Hematopoietic multipotent progenitor cell treated with erythropoietin and hydrocortisone succinate and interleukin-3 and kit ligand, for 8 days (in vitro differentiated cells): ENCODE measurements around the gene THSD4.
"Not testable (repeated sequence)": the region's sequence is repeated elsewhere in the genome, so short reads cannot be mapped to it uniquely, and the experiment has no call there.

Experiments used
- DNase-seq: peaks from one replicate; pipeline ENCODE4 v3.0.0-alpha.2; 2015

Gene THSD4

DNA sequence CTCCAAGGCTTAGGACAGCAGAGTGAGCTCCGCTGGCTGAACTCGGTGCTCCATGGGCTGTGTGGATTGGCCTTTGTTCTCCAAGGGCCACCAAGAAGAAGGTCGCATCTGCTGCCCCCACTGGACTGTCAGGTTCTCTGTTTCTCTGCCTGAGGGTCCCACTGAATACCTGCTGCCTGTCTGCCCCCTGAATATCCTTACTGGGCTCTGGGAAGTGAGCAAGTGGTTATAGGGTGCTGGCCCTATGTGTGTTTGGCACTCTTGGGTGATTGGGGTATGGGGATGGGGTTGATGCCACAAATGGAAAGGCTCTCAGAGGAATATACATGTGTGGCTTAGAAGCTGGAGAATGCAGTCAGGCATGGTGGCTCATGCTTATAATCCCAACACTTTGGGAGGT, 82.3 kb downstream of the THSD4 start:
- no peak for DNase-seq

DNA sequence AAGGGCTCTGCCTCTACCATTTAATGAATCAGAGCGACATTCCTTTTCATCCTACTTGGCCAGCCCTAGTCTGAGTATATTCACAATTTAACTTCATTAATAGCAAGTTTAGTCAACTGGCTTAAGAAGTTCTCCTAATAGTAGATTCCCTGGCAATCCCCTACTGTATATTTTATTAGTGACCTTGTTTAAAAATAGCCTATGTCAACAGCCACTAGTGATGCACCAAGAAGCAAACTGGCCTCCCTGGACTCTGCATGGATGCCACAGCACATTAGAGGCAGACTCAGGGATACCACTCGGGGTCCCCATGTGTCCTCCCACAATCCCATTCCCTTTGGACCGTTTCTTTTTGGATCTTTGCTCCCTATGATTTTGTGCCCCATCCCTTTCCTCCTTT, 83.6 kb downstream of the THSD4 start:
- DNase-seq: no peak

- no peak for DNase-seq
Measured at GRCh38 chr15:71199384-71200351, 84.4 kb downstream of the THSD4 start.

GRCh38 chr15:71201477-71201876, 86.2 kb downstream of the THSD4 start:
- DNase-seq: no peak

GRCh38 chr15:71202712-71203111, 87.4 kb downstream of the THSD4 start:
- DNase-seq: no peak

DNA sequence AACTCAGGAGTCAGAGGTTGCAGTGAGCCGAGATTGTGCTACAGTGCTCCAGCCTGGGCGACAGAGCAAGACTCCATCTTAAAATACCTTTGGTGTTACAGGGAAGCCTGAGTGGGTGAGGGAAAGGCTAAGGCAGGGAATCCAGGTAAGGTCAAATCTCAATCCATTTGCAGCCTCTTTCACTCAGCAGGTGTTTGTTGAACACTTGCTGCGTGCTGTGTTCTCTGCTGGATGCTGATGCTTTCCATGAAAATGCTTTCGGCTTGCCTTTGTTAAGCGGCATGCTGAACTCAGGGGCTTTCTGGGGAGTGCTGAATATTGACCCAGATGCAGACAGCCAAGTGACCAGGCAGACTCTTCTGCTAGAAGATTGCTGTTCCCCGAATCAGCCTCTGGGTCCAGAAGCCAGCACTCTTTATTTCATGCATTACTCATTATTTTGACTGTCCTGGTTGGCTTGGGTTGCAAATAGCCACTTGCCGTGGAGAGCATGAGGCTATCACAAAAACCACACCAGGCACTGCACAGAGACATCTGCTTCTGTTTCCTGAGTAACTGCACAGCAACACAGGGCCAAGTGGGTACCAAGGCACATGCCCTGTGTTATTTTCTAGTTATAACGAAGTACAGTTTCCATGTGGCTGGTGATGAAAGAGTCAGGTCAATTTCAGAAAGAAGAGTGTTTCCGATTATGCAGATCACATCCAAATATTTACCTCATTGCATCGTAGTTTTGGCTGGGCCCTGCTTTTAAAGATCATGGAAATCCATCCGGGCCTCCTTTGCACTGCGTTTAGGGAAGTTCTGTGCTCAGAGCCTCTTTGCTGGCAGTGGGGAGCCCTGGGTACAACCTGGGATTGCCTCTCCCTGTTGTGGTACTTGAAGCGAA, 88.6 kb downstream of the THSD4 start:
- no peak for DNase-seq

- DNase-seq: no peak
Measured at GRCh38 chr15:71207141-71207540, 91.9 kb downstream of the THSD4 start.

- DNase-seq: no peak
Measured at GRCh38 chr15:71212146-71212545, 96.9 kb downstream of the THSD4 start.

- not testable (repeated sequence) for DNase-seq
Measured at GRCh38 chr15:71213943-71214342, 98.7 kb downstream of the THSD4 start.

DNA sequence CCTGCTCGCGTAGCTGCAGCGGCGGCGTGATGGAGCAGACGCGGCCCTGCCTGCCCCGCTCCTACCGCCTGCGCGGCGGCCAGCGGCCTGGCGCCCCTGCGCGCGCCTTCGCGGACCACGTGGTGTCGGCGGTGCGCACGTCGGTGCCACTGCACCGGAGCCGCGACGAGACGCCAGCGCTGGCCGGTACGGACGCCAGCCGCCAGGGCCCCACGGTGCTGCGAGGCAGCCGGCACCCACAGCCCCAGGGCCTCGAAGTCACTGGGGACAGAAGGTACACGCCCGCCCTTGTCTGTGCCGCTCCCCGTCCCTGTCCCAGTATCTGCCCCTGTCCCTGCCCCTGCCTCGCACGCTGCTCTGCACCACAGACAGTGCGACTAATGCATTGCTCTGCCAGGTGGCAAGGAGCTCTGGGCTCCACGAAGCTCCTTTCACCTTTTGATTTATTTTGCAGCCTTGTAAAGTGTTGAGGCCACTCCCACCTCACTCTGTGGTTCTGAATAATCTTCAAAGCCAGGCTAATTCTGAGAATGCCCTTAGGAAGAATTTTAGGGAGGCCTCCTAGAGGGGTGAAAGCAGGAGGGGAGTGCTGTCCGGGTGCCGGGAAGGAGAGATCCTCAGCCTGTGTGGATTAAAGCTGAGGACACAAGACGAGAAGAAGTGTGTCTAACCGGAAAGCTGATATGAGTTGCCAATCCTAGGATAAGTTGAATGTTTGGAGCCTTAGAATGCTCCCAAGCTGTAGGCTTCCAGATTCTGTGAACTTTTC, 100.0 kb downstream of the THSD4 start:
- no peak for DNase-seq

GRCh38 chr15:71218272-71218805, 103.1 kb downstream of the THSD4 start:
- DNase-seq: no peak

GRCh38 chr15:71219101-71219500, 103.8 kb downstream of the THSD4 start:
- DNase-seq: no peak

DNA sequence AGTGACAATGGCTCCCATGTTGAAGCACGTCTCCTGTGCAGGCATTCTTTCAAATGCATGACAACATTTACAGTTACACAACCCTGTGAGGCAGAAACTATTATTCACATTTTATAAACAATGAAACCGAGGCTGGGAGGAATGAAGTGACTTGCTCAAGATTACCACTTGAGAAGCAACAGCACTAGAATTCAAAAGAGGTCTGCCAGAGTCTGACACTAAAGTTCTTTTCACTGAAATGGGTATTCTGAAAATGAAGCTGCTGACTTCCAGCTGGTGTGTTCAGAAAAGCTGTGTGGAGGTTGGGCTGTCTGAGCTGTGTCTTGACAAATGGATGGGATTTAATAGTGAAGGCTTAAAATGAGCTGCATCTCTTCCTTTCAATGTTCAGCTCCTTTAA, 104.4 kb downstream of the THSD4 start:
- DNase-seq: no peak

GRCh38 chr15:71220828-71221227, 105.6 kb downstream of the THSD4 start:
- DNase-seq: no peak

DNA sequence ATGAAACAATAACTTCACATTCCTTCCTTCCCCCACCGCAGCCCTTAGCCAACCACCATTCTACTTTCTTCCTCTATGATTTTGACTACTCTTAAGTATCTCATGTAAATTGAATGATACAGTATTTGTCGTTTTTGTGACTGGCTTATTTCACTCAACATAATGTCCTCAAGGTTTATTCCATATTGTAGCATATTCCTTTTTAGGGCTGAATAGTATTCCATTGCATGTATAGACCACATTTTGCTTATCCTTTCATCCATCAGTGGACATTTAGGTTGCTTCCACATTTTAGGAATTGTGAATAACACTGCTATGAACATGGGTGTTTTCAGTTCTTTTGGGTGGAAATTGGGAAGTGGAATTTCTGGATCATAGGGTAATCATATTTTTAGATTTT, 106.1 kb downstream of the THSD4 start:
- no peak for DNase-seq

DNA sequence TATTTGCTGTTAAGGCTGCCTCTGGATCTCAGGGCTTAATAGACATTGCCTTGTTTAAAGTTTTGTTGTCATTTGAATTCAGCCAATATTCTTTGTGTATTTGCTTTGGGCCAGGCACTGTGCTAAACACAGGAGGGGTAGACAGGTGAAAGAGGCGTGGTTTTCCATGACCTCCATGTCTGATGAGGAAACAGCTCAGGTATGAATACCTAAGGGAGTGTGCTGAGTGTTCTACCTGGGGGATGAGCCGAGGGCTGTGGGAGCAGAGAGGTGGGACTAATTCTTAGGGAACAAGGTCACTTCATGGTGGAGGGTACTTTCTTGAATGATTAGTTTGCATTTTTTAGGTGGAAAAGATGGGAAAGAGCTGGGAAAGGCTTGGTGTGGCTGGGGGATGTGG, 108.2 kb downstream of the THSD4 start:
- no peak for DNase-seq

- no peak for DNase-seq
Measured at GRCh38 chr15:71224024-71224423, 108.8 kb downstream of the THSD4 start.

DNA sequence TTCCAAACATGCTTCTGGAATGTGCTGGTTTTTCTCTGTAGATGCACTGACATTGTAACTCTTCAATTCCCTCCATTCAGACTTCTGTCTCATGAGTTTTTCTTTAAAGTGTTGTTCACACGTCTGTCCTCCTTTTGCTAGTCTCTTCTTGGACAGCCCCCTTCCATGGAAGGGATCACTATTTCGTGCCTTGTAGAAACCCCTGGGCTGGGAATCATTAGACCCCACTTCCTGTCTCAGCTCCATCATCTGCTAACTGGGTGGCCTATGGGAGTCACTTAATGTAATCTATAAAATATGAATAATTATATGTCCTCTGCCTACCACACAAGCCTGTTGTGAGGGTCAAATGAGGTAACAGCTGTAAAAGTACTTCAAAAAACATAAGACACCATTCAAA, 110.6 kb downstream of the THSD4 start:
- no peak for DNase-seq

- DNase-seq: no peak
Measured at GRCh38 chr15:71226536-71227455, 111.5 kb downstream of the THSD4 start.

DNA sequence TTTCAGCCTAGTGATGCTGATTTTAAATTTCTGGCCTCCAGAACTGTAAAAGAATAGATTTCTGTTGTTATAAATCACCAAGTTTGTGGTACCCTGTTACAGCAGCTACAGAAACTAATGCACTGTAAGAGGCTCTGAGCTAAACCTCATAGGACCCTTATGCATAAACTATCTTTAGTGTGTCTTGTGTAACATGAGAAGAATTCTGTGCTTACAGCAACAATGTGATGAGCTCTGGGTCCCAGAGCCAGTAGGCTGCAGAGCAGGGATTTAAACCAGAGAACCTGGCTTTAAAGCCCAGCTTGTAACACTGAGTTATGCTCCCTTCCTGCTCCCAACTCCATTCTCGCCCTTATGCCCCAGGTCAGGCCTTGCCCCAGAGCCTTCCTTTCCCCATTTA, 113.1 kb downstream of the THSD4 start:
- no peak for DNase-seq

DNA sequence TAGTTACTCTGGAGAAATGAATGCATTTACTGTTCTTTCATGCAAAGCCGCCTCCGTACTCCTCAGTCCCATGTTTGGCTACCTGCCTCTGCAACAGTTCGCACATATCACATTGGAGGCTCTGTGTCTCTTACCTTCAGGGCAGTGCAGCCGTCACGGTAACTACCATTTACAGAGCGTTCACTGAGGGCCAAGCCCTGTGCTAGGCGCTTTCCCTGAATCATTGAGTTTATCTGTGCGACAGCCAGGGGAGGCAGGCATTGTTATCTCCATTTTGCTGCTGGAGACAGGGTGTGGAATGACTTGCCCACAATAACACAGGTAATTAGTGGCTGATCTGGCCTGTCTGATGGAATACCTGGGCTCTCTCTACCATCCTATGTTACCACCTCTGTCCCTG, 115.0 kb downstream of the THSD4 start:
- DNase-seq: no peak

GRCh38 chr15:71231758-71232157, 116.5 kb downstream of the THSD4 start:
- DNase-seq: no peak
